GM13976 (cell line): ENCODE measurements around the gene ZDHHC22.

ENCODE experiments used
- DNase-seq: peaks from one replicate; pipeline ENCODE4 v3.0.0; 2012; ENCODE audit warnings: low spot score
- CTCF ChIP-seq: IDR thresholded peaks from 2 replicates; pipeline ENCODE4 v1.5.1; 2012; ENCODE audit warnings: borderline replicate concordance, mild to moderate bottlenecking; ENCODE audit not compliant: insufficient read depth; ENCODE audit errors: extremely low read depth, missing control alignments, control extremely low read depth
- in situ Hi-C: fragments of 300-500 bp; cut with MboI; formaldehyde crosslinking; loops from one replicate; pipeline ENCODE4 v1.12.0; 2022; ENCODE audit warnings: low sequenced_read_pairs, mixed read lengths, inconsistent platforms; ENCODE audit not compliant: unreplicated experiment

The ZDHHC22 gene

GRCh38 chr14:77184396-77185092 is 43.0 kb upstream of the ZDHHC22 start:
- peak; percentile 37 for DNase-seq
- no peak for TF ChIP-seq CTCF
- in situ Hi-C loops: no loop called here

- no peak for TF ChIP-seq CTCF
- DNase-seq: no peak
- in situ Hi-C loops: no loop called here
Measured at GRCh38 chr14:77183896-77184295, 42.3 kb upstream of the ZDHHC22 start.

GRCh38 chr14:77181603-77182437 is 40.2 kb upstream of the ZDHHC22 start, which contains the start of gene TMEM63C:
Gene TMEM63C (plus strand): TSS chr14:77181798. CDS start chr14:77218814, 37,016 bp downstream.
- DNase-seq: peak; percentile 75
- TF ChIP-seq CTCF: no peak
- in situ Hi-C loops: no loop called here

GRCh38 chr14:77180726-77181602 is 39.4 kb upstream of the ZDHHC22 start:
- no peak for DNase-seq
- TF ChIP-seq CTCF: no peak
- in situ Hi-C loops: no loop called here

- DNase-seq: no peak
- TF ChIP-seq CTCF: no peak
- in situ Hi-C loops: no loop called here
Measured at GRCh38 chr14:77178656-77179055, 37.1 kb upstream of the ZDHHC22 start.

GRCh38 chr14:77177702-77178101 is 36.1 kb upstream of the ZDHHC22 start:
- DNase-seq: no peak
- in situ Hi-C loops: no loop called here
- no peak for TF ChIP-seq CTCF
